HL-60 (cell line): ENCODE results near the gene SMOC1.

Experiments
- DNase-seq, 2 experiments: peaks; one replicate each; pipeline ENCODE4 v3.0.0-alpha.2; 2010 to 2020; ENCODE audit warnings: low read depth in 1 of 2, low spot score in 1 of 2
- H3K27ac ChIP-seq: fragments of 250-450 bp; sonication (Bioruptor Pico); replicated peaks from 2 replicates; pipeline ENCODE4 v1.5.1; 2020; ENCODE audit warnings: mild to moderate bottlenecking, moderate library complexity
- H3K27me3 ChIP-seq: fragments of 250-450 bp; sonication (Bioruptor Pico); 2 replicates; pipeline ENCODE4 v1.5.1; 2021; ENCODE audit warnings: mild to moderate bottlenecking, moderate library complexity; ENCODE audit not compliant: insufficient read depth, poor library complexity, severe bottlenecking
- H3K4me3 ChIP-seq: replicated peaks from 2 replicates; pipeline ENCODE4 v1.5.1; 2011; ENCODE audit warnings: mild to moderate bottlenecking, control low read depth, low read length; ENCODE audit not compliant: insufficient read depth
- GABPA ChIP-seq: IDR thresholded peaks from 2 replicates; pipeline ENCODE4 v1.6.1; 2012; ENCODE audit warnings: low read depth
- POLR2AphosphoS5 ChIP-seq: IDR thresholded peaks from 2 replicates; pipeline ENCODE4 v1.6.1; 2012; ENCODE audit warnings: low read depth
- REST ChIP-seq: IDR thresholded peaks from 2 replicates; pipeline ENCODE4 v1.6.1; 2012; ENCODE audit warnings: low read depth; ENCODE audit not compliant: insufficient replicate concordance
- SPI1 ChIP-seq: IDR thresholded peaks from 2 replicates; pipeline ENCODE4 v1.6.1; 2012; ENCODE audit warnings: low read depth, mild to moderate bottlenecking, borderline replicate concordance
- TF ChIP-seq, protein P1 (sequence below): IDR thresholded peaks from one replicate; pipeline ENCODE4 v1.5.1; 2011; ENCODE audit warnings: low read length, control low read depth, inconsistent platforms; ENCODE audit not compliant: insufficient read depth

Gene SMOC1

GRCh38 chr14:69993326-69993725, 114.1 kb downstream of the SMOC1 start:
- Histone ChIP-seq H3K4me3 (no peak overlapping the region), H3K27ac (no peak overlapping the region)
- TF ChIP-seq POLR2AphosphoS5, result no peak
- TF ChIP-seq SPI1, result no peak
- TF ChIP-seq REST, result no peak
- no peak for TF ChIP-seq GABPA
- TF ChIP-seq, protein P1, sequence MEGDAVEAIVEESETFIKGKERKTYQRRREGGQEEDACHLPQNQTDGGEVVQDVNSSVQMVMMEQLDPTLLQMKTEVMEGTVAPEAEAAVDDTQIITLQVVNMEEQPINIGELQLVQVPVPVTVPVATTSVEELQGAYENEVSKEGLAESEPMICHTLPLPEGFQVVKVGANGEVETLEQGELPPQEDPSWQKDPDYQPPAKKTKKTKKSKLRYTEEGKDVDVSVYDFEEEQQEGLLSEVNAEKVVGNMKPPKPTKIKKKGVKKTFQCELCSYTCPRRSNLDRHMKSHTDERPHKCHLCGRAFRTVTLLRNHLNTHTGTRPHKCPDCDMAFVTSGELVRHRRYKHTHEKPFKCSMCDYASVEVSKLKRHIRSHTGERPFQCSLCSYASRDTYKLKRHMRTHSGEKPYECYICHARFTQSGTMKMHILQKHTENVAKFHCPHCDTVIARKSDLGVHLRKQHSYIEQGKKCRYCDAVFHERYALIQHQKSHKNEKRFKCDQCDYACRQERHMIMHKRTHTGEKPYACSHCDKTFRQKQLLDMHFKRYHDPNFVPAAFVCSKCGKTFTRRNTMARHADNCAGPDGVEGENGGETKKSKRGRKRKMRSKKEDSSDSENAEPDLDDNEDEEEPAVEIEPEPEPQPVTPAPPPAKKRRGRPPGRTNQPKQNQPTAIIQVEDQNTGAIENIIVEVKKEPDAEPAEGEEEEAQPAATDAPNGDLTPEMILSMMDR, result no peak

GRCh38 chr14:69994002-69994401, 114.8 kb downstream of the SMOC1 start:
- DNase-seq, result no peak
- TF ChIP-seq REST (no peak), SPI1 (no peak), POLR2AphosphoS5 (no peak), GABPA (no peak)
- TF ChIP-seq, protein P1, result no peak
- H3K4me3 ChIP-seq, result no peak overlapping the region
- no peaks in the 10 kb centered on the region for H3K27me3 ChIP-seq
- no peak overlapping the region for H3K27ac ChIP-seq

More at GRCh38 chr14:69993326-69993725, 114.1 kb downstream of the SMOC1 start:
- DNase-seq, result no peak
- H3K27me3 ChIP-seq, result no peaks in the 10 kb centered on the region

DNA sequence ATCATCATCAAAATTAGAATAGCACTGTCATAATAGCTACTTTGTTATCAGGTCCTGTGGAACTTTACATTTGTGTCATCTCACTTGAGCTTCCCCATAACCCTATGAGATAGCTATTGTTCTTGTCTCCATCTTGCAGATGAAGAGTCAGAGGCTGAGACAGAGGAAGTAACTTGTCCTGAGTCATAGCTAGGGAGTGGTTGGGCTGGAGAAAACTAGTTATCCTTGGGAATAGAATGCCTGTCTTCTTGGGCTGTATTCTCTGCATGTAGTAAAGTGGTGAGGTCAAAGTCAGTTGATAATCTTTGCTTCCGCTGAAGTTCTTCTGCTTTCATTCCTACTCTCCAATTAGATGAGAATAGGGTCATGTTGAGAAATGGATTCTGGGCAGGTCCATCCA, 117.0 kb downstream of the SMOC1 start:
- DNase-seq, result no peak
- TF ChIP-seq POLR2AphosphoS5 (no peak), SPI1 (no peak), GABPA (no peak), REST (no peak)
- TF ChIP-seq, protein P1, result no peak
- no peak overlapping the region for H3K27ac ChIP-seq
- H3K4me3 ChIP-seq, result no peak overlapping the region
- no peaks in the 10 kb centered on the region for H3K27me3 ChIP-seq
